ENCODE results near the gene MPPED2.

MPPED2 gene

GRCh38 chr11:30497600-30497999, 88.6 kb downstream of the MPPED2 start:
- no peaks in the 10 kb centered on the region for H3K9me3 Mint-ChIP-seq
- no peaks in the 10 kb centered on the region for H3K36me3 Mint-ChIP-seq (ENCODE audit: low read depth)
- DNase-seq = no peak
- TF ChIP-seq, protein P1, sequence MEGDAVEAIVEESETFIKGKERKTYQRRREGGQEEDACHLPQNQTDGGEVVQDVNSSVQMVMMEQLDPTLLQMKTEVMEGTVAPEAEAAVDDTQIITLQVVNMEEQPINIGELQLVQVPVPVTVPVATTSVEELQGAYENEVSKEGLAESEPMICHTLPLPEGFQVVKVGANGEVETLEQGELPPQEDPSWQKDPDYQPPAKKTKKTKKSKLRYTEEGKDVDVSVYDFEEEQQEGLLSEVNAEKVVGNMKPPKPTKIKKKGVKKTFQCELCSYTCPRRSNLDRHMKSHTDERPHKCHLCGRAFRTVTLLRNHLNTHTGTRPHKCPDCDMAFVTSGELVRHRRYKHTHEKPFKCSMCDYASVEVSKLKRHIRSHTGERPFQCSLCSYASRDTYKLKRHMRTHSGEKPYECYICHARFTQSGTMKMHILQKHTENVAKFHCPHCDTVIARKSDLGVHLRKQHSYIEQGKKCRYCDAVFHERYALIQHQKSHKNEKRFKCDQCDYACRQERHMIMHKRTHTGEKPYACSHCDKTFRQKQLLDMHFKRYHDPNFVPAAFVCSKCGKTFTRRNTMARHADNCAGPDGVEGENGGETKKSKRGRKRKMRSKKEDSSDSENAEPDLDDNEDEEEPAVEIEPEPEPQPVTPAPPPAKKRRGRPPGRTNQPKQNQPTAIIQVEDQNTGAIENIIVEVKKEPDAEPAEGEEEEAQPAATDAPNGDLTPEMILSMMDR (IDR thresholded peaks at IDR 0.05) = no peak
- no peak overlapping the region for H3K4me3 Mint-ChIP-seq
- H3K4me1 Mint-ChIP-seq = peaks cover 8% of the 10 kb centered on the region
- peaks cover 8% of the 10 kb centered on the region for H3K27me3 Mint-ChIP-seq (ENCODE audit: low read depth, poor library complexity)
- H3K27ac Mint-ChIP-seq = peak overlapping the region; percentile 69

DNA sequence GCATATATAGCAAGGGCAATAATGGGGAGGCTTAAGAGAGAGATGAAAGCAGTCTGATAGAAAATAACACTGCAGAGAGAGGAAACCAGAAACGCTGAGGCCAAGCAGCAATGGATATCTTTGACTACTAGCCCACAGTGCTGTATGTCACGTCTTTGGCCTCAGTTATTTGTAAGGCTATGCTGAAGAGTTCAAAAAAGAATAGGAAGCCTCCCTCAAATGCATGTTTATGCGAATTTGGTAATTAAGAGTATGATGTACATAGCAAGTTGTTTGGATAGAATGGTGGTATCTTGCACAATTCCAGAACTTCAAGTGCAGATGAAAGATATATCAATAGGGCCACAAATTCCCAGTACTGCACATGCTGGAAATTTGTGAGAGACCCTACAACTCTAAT, 89.2 kb downstream of the MPPED2 start:
- no peak for DNase-seq
- H3K4me1 Mint-ChIP-seq = peaks cover 8% of the 10 kb centered on the region
- H3K4me3 Mint-ChIP-seq = no peak overlapping the region
- peaks cover 8% of the 10 kb centered on the region for H3K27me3 Mint-ChIP-seq (ENCODE audit: low read depth, poor library complexity)
- TF ChIP-seq, protein P1 (IDR thresholded peaks at IDR 0.05) = no peak
- H3K9me3 Mint-ChIP-seq = no peaks in the 10 kb centered on the region
- no peak overlapping the region for H3K27ac Mint-ChIP-seq
- H3K36me3 Mint-ChIP-seq (ENCODE audit: low read depth) = no peaks in the 10 kb centered on the region

GRCh38 chr11:30495437-30495836, 90.7 kb downstream of the MPPED2 start:
- Mint-ChIP-seq H3K4me3 (no peak overlapping the region), H3K27me3 (ENCODE audit: low read depth, poor library complexity) (peaks cover 8% of the 10 kb centered on the region), H3K9me3 (no peaks in the 10 kb centered on the region), H3K27ac (no peak overlapping the region), H3K36me3 (ENCODE audit: low read depth) (no peaks in the 10 kb centered on the region), H3K4me1 (peaks cover 3% of the 10 kb centered on the region)
- DNase-seq = no peak
- TF ChIP-seq, protein P1 (IDR thresholded peaks at IDR 0.05) = no peak

GRCh38 chr11:30489511-30489910, 96.6 kb downstream of the MPPED2 start:
- H3K9me3 Mint-ChIP-seq = no peaks in the 10 kb centered on the region
- H3K4me1 Mint-ChIP-seq = peaks cover 33% of the 10 kb centered on the region
- DNase-seq = no peak
- no peak overlapping the region for H3K4me3 Mint-ChIP-seq
- TF ChIP-seq, protein P1 (IDR thresholded peaks at IDR 0.05) = no peak
- H3K36me3 Mint-ChIP-seq (ENCODE audit: low read depth) = no peaks in the 10 kb centered on the region
- H3K27ac Mint-ChIP-seq = peak overlapping the region; percentile 34
- H3K27me3 Mint-ChIP-seq (ENCODE audit: low read depth, poor library complexity) = no peaks in the 10 kb centered on the region

GRCh38 chr11:30489076-30489475, 97.1 kb downstream of the MPPED2 start:
- peak overlapping the region; percentile 65 for H3K27ac Mint-ChIP-seq
- TF ChIP-seq, protein P1 (IDR thresholded peaks at IDR 0.05) = no peak
- H3K4me3 Mint-ChIP-seq = no peak overlapping the region
- no peaks in the 10 kb centered on the region for H3K27me3 Mint-ChIP-seq (ENCODE audit: low read depth, poor library complexity)
- H3K9me3 Mint-ChIP-seq = no peaks in the 10 kb centered on the region
- no peaks in the 10 kb centered on the region for H3K36me3 Mint-ChIP-seq (ENCODE audit: low read depth)
- peaks cover 33% of the 10 kb centered on the region for H3K4me1 Mint-ChIP-seq
- no peak for DNase-seq

DNA sequence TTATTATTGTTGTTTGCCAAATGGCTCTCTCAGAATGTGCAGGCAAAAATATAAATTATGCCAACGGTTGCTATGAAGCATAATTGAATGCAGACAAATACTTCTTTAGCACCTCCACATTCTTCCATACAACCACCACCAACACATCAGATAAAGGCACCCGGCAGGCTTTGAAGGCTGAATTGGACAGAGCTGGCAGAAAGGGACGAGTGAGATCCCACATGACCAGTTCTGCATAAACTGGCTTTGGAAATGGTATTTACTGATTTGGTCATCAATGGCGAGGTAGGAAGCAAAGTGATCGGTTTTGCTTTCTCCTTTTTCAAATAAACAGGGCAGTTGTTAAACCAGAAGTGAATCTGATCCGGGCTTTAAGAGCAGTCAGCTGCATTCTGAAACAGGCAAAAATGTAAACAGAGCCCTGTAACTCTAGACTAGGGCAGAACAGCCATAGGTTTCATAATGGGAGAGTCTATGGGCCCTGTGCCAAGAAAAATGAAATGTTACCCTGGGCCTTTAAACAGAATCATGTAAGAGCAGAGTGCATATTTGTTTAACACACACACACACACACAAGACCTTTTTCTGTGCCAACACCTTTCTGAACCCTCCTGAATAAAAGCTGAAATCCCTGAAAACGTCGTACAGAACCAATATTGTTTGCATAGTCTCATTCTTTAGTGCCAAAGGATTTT, 97.7 kb downstream of the MPPED2 start:
- Mint-ChIP-seq H3K9me3 (no peaks in the 10 kb centered on the region), H3K4me1 (peaks cover 33% of the 10 kb centered on the region), H3K27me3 (ENCODE audit: low read depth, poor library complexity) (no peaks in the 10 kb centered on the region), H3K36me3 (ENCODE audit: low read depth) (no peaks in the 10 kb centered on the region), H3K27ac (peak overlapping the region; percentile 65), H3K4me3 (peak overlapping the region; percentile 14)
- TF ChIP-seq, protein P1 (IDR thresholded peaks at IDR 0.05) = no peak
- DNase-seq = no peak
